Neural progenitor cell (in vitro differentiated cells): ENCODE data around the gene PTH2.

Source experiments
- EZH2phosphoT487 ChIP-seq: fragments of 200-600 bp; sonication (generic); IDR thresholded peaks from 2 replicates; pipeline ENCODE4 v1.6.1; 2017; ENCODE audit warnings: antibody characterized with exemption
- TF ChIP-seq, protein P1 (sequence below): fragments of 200-600 bp; sonication (generic); IDR thresholded peaks from 2 replicates; pipeline ENCODE4 v1.5.1; 2017; ENCODE audit warnings: antibody characterized with exemption, mild to moderate bottlenecking

DNA sequence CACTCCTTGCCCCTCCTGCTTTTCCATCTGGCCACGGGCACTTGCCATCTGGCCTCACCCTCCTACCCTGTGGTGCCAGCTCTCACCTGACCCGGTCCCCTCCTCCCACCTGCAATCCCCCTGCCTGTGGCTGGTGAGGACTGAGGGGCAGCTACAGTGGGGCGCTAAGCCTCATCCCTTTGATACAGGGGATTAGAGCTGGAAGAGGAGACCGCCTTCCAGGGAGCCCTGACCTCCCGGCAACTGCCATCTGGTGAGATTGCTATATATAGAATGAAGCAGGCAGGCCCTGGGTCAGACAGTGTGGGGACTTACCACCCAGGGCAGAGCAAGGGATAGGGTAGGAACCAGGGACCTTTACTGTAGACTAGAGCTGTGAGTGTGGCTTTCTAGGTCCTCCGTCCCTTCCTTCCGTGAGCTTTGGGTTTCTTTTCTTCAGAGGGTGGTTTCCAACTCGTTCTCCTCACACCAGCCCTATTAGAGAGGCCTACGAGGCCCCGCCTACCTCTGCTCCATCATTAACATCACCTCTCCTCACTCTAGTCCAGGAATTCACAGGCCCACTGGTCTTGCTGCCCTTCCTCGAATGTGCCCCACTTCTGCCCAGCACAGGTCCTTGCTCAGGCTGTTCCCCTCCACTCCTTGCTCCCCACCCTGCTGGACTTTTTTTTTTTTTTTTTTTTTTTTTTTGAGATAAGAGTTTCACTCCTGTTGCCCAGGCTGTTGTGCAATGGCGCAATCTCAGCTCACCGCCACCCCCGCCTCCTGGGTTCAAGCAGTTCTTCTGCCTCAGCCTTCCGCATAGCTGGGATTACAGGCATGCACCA is 27.4 kb downstream of the PTH2 start:
- TF ChIP-seq, protein P1, sequence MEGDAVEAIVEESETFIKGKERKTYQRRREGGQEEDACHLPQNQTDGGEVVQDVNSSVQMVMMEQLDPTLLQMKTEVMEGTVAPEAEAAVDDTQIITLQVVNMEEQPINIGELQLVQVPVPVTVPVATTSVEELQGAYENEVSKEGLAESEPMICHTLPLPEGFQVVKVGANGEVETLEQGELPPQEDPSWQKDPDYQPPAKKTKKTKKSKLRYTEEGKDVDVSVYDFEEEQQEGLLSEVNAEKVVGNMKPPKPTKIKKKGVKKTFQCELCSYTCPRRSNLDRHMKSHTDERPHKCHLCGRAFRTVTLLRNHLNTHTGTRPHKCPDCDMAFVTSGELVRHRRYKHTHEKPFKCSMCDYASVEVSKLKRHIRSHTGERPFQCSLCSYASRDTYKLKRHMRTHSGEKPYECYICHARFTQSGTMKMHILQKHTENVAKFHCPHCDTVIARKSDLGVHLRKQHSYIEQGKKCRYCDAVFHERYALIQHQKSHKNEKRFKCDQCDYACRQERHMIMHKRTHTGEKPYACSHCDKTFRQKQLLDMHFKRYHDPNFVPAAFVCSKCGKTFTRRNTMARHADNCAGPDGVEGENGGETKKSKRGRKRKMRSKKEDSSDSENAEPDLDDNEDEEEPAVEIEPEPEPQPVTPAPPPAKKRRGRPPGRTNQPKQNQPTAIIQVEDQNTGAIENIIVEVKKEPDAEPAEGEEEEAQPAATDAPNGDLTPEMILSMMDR, result no peak
- TF ChIP-seq EZH2phosphoT487, result no peak
